Epithelial cell of prostate (primary cell): ENCODE data around the gene PRPSAP2.
"Not testable (repeated sequence)": the region's sequence is repeated elsewhere in the genome, so short reads cannot be mapped to it uniquely, and the experiment has no call there.

Source experiments
- DNase-seq: peaks from one replicate; pipeline ENCODE4 v3.0.0-alpha.2; 2011; ENCODE audit warnings: low read depth, low spot score
- H3K27ac ChIP-seq: fragments of 450-650 bp; 2 replicates; pipeline ENCODE4 v1.5.1; 2017; ENCODE audit warnings: mild to moderate bottlenecking

The PRPSAP2 gene

GRCh38 chr17:18857864-18858566 is at the start of gene PRPSAP2:
Gene PRPSAP2, plus strand, starts transcription at chr17:18858131. Its CDS starts 7,703 bp downstream, at chr17:18865834.
- peak within 1 kb of the TSS; percentile 68 for H3K27ac ChIP-seq
- peak; percentile 64 for DNase-seq

GRCh38 chr17:18815924-18816323 is 42.0 kb upstream of the PRPSAP2 start:
- DNase-seq, H3K27ac ChIP-seq: not testable (repeated sequence)

- peak; percentile 5 for DNase-seq
- not testable (repeated sequence) for H3K27ac ChIP-seq
Observed at GRCh38 chr17:18816489-18817371, 41.2 kb upstream of the PRPSAP2 start.

GRCh38 chr17:18821430-18821829 is 36.5 kb upstream of the PRPSAP2 start:
- H3K27ac ChIP-seq, DNase-seq: not testable (repeated sequence)

GRCh38 chr17:18827613-18828012 is 30.3 kb upstream of the PRPSAP2 start:
- not testable (repeated sequence) for DNase-seq

GRCh38 chr17:18848501-18848900 is 9.4 kb upstream of the PRPSAP2 start:
- no peak for DNase-seq
- no peak overlapping the region for H3K27ac ChIP-seq

More at GRCh38 chr17:18827613-18828012, 30.3 kb upstream of the PRPSAP2 start:
- H3K27ac ChIP-seq = not testable (repeated sequence)

- DNase-seq = no peak
- H3K27ac ChIP-seq = peak overlapping the region; percentile 74
Observed at GRCh38 chr17:18850679-18851078, 7.3 kb upstream of the PRPSAP2 start.

GRCh38 chr17:18851201-18851600 is 6.7 kb upstream of the PRPSAP2 start:
- H3K27ac ChIP-seq = peak overlapping the region; percentile 74
- DNase-seq = no peak

- DNase-seq = no peak
- no peak overlapping the region for H3K27ac ChIP-seq
Observed at GRCh38 chr17:18854956-18855355, 3.0 kb upstream of the PRPSAP2 start.

GRCh38 chr17:18855831-18856569 is 1.9 kb upstream of the PRPSAP2 start:
- peak; percentile 84 for DNase-seq
- peak overlapping the region; percentile 61 for H3K27ac ChIP-seq

- peak overlapping the region; percentile 61 for H3K27ac ChIP-seq
- no peak for DNase-seq
Observed at GRCh38 chr17:18856570-18856915, 1.4 kb upstream of the PRPSAP2 start.

GRCh38 chr17:18858567-18859245 is 775 bp downstream of the PRPSAP2 start:
- H3K27ac ChIP-seq = peak overlapping the region; percentile 68
- no peak for DNase-seq

GRCh38 chr17:18859256-18859655 is 1.3 kb downstream of the PRPSAP2 start:
- H3K27ac ChIP-seq = peak overlapping the region; percentile 68

GRCh38 chr17:18860161-18860972 is 2.4 kb downstream of the PRPSAP2 start:
- no peak for DNase-seq
- peak overlapping the region; percentile 68 for H3K27ac ChIP-seq

More at GRCh38 chr17:18859256-18859655, 1.3 kb downstream of the PRPSAP2 start:
- DNase-seq = no peak

- H3K27ac ChIP-seq = no peak overlapping the region
- DNase-seq = no peak
Observed at GRCh38 chr17:18862011-18862410, 4.1 kb downstream of the PRPSAP2 start.

- not testable (repeated sequence) for DNase-seq, H3K27ac ChIP-seq
Observed at GRCh38 chr17:18864996-18865395, 7.1 kb downstream of the PRPSAP2 start.

GRCh38 chr17:18866866-18867813 is 9.2 kb downstream of the PRPSAP2 start:
- no peak for DNase-seq

GRCh38 chr17:18877104-18877645 is 19.2 kb downstream of the PRPSAP2 start:
- H3K27ac ChIP-seq = peak overlapping the region; percentile 3
- no peak for DNase-seq

More at GRCh38 chr17:18866866-18867813, 9.2 kb downstream of the PRPSAP2 start:
- H3K27ac ChIP-seq = no peak overlapping the region
